Upper lobe of right lung (tissue), 1 donor: ENCODE results near the gene GRAMD1B. TPM values are rescaled to one million over a fixed set of nuclear protein-coding genes. Genes with fewer than 3 reads are reported as not detected.
"Not testable (repeated sequence)": the region's sequence is repeated elsewhere in the genome, so short reads cannot be mapped to it uniquely, and the experiment has no call there.

Source experiments
- ATAC-seq: fragments of 200-7000 bp; cut with Tn5 transposase; one replicate; pipeline ENCODE4 v1.9.1; 2020; ENCODE audit warnings: mild to moderate bottlenecking, moderate library complexity
- DNase-seq: peaks from one replicate; pipeline ENCODE4 v3.0.0-alpha.2; 2020
- H3K27ac ChIP-seq: fragments of 200-600 bp; one replicate; pipeline ENCODE4 v1.8.0; 2022
- H3K27me3 ChIP-seq: fragments of 200-600 bp; one replicate; pipeline ENCODE4 v1.8.0; 2022; ENCODE audit warnings: mild to moderate bottlenecking
- H3K36me3 ChIP-seq: fragments of 200-600 bp; one replicate; pipeline ENCODE4 v1.8.0; 2022
- H3K4me1 ChIP-seq: fragments of 200-600 bp; one replicate; pipeline ENCODE4 v1.8.0; 2022
- H3K4me3 ChIP-seq: fragments of 200-600 bp; one replicate; pipeline ENCODE4 v1.8.0; 2022; ENCODE audit warnings: mild to moderate bottlenecking
- H3K9me3 ChIP-seq: fragments of 200-600 bp; one replicate; pipeline ENCODE4 v1.8.0; 2022
- CTCF ChIP-seq: fragments of 200-600 bp; IDR thresholded peaks from one replicate; pipeline ENCODE4 v1.8.0; 2022; ENCODE audit warnings: antibody characterized with exemption
- intact Hi-C: fragments of 100-400 bp; cut with DNase I; formaldehyde crosslinking; loops from one replicate; pipeline ENCODE4 v1.11.0; 2022
- total RNA-seq: library from RNA; stranded (reverse); fragmentation: NEBNext Ultra II Directional; extraction: Animal tissue kit (Norgen Biotek cat#: 25700); gene quantifications from one replicate; pipeline ENCODE4 v1.2.1, GENCODE V29; 2021
- donor health status: DM: no; HTN: yes; CAD: no; lungs with severe emphysema.

GRAMD1B gene
- total RNA-seq, 1 donor from 2014 or later, result 4.8 TPM

- Histone ChIP-seq H3K27ac (no peak overlapping the region), H3K36me3 (no peaks in the 10 kb centered on the region), H3K4me1 (no peaks in the 10 kb centered on the region), H3K4me3 (no peak overlapping the region), H3K9me3 (no peaks in the 10 kb centered on the region), H3K27me3 (no peaks in the 10 kb centered on the region)
- DNase-seq (no peak), ATAC-seq (no peak)
- no peak for TF ChIP-seq CTCF
- intact Hi-C loops, result no loop called here
Observed at GRCh38 chr11:123454796-123455195, 24.7 kb downstream of the GRAMD1B start.

- H3K36me3 ChIP-seq, H3K9me3 ChIP-seq, H3K27ac ChIP-seq, H3K4me3 ChIP-seq, H3K4me1 ChIP-seq, ATAC-seq, intact Hi-C loops, H3K27me3 ChIP-seq, DNase-seq: not testable (repeated sequence)
Observed at GRCh38 chr11:123456448-123456847, 26.4 kb downstream of the GRAMD1B start.

DNA sequence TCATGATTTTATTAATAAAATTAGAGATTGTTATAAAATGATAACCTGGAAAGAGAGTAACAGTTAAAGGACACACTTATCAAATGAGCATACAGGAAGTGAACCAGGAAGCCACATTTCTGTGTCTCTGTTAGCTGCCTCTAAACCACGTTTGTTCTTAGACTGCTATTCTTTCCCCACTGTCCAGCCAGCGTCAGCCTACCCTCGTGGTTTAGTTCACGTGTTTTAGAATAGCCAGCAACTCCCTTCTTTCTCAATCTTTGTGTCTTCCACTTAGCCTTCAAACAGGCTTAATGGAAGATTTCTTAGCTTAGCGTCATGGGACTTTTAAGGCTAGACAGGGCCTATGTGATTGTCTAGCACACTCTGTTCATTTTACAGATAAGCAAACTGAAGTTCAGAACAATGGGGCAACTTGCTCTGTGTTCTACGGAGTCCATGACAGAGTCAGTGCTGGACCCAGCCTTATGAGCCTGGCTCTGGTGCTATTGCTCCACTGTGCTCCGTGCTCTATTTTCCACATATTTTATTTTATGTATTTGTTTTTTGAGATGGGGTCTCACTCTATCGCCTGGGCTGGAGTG, 27.2 kb downstream of the GRAMD1B start:
- H3K27ac ChIP-seq, result peak overlapping the region; percentile 24
- DNase-seq, result no peak
- no peak for TF ChIP-seq CTCF
- H3K4me3 ChIP-seq, result no peak overlapping the region
- intact Hi-C loops, result no loop called here
- no peaks in the 10 kb centered on the region for H3K4me1 ChIP-seq
- no peaks in the 10 kb centered on the region for H3K9me3 ChIP-seq
- no peaks in the 10 kb centered on the region for H3K36me3 ChIP-seq
- no peaks in the 10 kb centered on the region for H3K27me3 ChIP-seq
- peak; percentile 90 for ATAC-seq

DNA sequence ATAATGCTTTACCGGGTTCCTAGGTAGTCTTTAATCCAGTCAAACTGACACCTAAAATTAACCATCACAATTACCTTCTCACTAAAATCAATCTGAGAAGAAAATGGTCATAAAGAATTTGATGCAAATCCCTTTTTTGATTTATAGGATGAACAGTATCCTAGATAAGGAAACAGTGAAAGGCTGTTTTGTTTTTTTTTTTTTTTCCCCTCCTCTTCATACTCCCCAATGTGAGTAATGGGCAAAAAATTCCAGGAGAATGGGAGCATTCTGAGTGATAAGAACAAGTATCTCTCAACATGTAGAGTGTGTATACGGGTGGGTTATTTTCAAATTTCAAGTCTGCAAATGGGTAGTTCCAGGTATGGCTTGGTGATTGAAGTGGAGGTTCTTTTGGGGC, 28.4 kb downstream of the GRAMD1B start:
- H3K27me3 ChIP-seq, result no peaks in the 10 kb centered on the region
- TF ChIP-seq CTCF, result no peak
- no peak overlapping the region for H3K4me3 ChIP-seq
- H3K4me1 ChIP-seq, result no peaks in the 10 kb centered on the region
- H3K36me3 ChIP-seq, result no peaks in the 10 kb centered on the region
- no peaks in the 10 kb centered on the region for H3K9me3 ChIP-seq
- H3K27ac ChIP-seq, result no peak overlapping the region
- DNase-seq (no peak), ATAC-seq (no peak)
- intact Hi-C loops, result no loop called here

- intact Hi-C loops, result no loop called here
- Histone ChIP-seq H3K36me3 (no peaks in the 10 kb centered on the region), H3K27me3 (no peaks in the 10 kb centered on the region), H3K9me3 (no peaks in the 10 kb centered on the region), H3K4me3 (no peak overlapping the region), H3K27ac (no peak overlapping the region), H3K4me1 (no peaks in the 10 kb centered on the region)
- DNase-seq (no peak), ATAC-seq (no peak)
- no peak for TF ChIP-seq CTCF
Observed at GRCh38 chr11:123460012-123460700, 30.1 kb downstream of the GRAMD1B start.

DNA sequence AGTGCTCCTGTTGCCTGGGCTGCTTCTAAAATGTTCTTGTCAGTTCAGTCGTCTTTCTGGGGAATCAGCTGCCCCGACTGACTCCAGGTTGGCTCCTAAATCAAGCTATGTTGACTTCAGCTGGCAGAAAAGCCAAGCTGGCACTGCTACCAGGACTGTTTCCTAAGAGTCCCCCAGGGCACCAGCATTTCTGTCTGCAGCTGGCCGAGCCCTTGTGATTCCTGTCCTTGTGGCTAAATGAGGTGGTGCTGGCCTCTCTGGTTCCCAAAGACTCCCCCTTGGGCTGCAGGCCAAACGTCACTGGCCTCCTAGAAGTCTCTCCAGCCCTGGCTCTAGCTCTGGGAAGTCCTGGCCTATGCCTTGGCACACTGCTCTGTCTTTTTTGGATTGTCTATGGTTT, 31.1 kb downstream of the GRAMD1B start:
- no peaks in the 10 kb centered on the region for H3K36me3 ChIP-seq
- intact Hi-C loops, result no loop called here
- H3K27ac ChIP-seq, result no peak overlapping the region
- H3K9me3 ChIP-seq, result no peaks in the 10 kb centered on the region
- ATAC-seq, result no peak
- no peak for TF ChIP-seq CTCF
- no peaks in the 10 kb centered on the region for H3K4me1 ChIP-seq
- no peak overlapping the region for H3K4me3 ChIP-seq
- no peak for DNase-seq
- H3K27me3 ChIP-seq, result no peaks in the 10 kb centered on the region

GRCh38 chr11:123465667-123466066, 35.6 kb downstream of the GRAMD1B start:
- H3K4me1 ChIP-seq, DNase-seq, H3K36me3 ChIP-seq, H3K27me3 ChIP-seq, H3K9me3 ChIP-seq, H3K4me3 ChIP-seq, intact Hi-C loops: not testable (repeated sequence)
- H3K27ac ChIP-seq, result peak overlapping the region; percentile 8
- peak; percentile 84 for ATAC-seq

DNA sequence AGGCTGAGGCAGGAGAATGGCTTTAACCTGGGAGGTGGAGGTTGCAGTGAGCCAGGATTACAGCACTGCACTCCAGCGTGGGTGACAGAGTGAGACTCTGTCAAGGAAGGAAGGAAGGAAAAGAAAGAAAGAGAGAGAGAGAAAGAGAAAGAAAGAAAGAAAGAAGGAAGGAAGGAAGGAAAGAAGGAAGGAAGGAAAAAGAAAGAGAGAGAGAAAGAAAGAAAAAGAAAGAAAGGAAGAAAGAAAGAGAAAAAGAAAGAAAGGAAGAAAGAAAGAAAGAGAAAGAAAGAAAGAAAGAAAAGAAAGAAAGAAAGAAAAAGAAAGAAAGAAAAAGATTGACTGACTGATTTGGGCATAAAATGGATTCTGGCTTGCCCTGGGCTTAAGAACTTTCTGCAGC, 36.1 kb downstream of the GRAMD1B start:
- ATAC-seq, result not testable (repeated sequence)

More for the DNA sequence above, 36.1 kb downstream of the GRAMD1B start:
- intact Hi-C loops, H3K4me1 ChIP-seq, H3K27me3 ChIP-seq, H3K36me3 ChIP-seq, H3K9me3 ChIP-seq, DNase-seq, H3K4me3 ChIP-seq: not testable (repeated sequence)
- peak overlapping the region; percentile 8 for H3K27ac ChIP-seq
